ENCODE results near the gene ZFPM1.

- TF ChIP-seq CTCF (IDR thresholded peaks at IDR 0.05) = no peak
- no peak for TF ChIP-seq POLR2AphosphoS5 (IDR thresholded peaks at IDR 0.05)
- no peak for TF ChIP-seq POLR2A (IDR thresholded peaks at IDR 0.05)
Measured at GRCh38 chr16:88487124-88487432, 34.0 kb downstream of the ZFPM1 start.
